ENCODE data around the gene ANKRD37. TPM values are rescaled to one million over a fixed set of nuclear protein-coding genes. Genes with fewer than 3 reads are reported as not detected.

ANKRD37 gene
- total RNA-seq, 1 donor from 2014 or later, result 6.1 TPM

DNA sequence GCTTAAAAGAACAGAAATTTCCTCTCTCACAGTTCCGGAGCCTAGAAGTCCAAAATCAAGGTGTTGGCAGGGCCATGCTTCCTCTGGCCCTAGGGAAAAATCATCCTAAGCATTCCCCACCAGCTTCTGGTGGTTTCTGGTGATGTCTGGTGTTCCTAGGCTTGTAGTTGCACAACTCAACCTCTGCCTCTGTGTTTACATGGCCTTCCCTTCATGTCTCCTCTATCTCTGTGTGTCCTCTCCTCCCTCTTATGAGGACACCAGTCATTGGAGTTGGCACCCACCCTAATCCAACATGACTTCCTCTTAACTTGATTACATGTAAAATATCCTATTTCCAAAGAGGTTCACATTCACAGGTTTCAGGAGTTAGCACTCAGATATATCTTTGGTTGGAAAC is 16.3 kb upstream of the ANKRD37 start:
- Histone ChIP-seq H3K4me1 (ENCODE audit: insufficient read depth, low read length) (no peaks in the 10 kb centered on the region), H3K79me2 (ENCODE audit: insufficient read depth, low read length) (no peaks in the 10 kb centered on the region), H3K36me3 (ENCODE audit: insufficient read depth, low read length) (no peaks in the 10 kb centered on the region), H3K9ac (ENCODE audit: low read length) (no peak overlapping the region), H3K9me3 (ENCODE audit: insufficient read depth, low read depth, low read length) (no peaks in the 10 kb centered on the region), H2AFZ (ENCODE audit: low read depth, low read length) (no peak overlapping the region), H3K4me2 (ENCODE audit: low read length) (no peak overlapping the region), H4K20me1 (ENCODE audit: insufficient read depth, low read length) (no peaks in the 10 kb centered on the region), H3K27me3 (ENCODE audit: insufficient read depth, low read length) (no peaks in the 10 kb centered on the region), H3K4me3 (ENCODE audit: insufficient read depth, low read depth, low read length) (no peak overlapping the region), H3K27ac (ENCODE audit: low read depth, low read length) (no peak overlapping the region)
- H3K9me3 Mint-ChIP-seq (ENCODE audit: unreplicated experiment), result peaks cover 3% of the 10 kb centered on the region
- no peaks in the 10 kb centered on the region for H3K27me3 Mint-ChIP-seq (ENCODE audit: low read depth, unreplicated experiment)
- no peak overlapping the region for H3K27ac Mint-ChIP-seq (ENCODE audit: unreplicated experiment)
- FAIRE-seq (no peak), DNase-seq (ENCODE audit: low read depth) (no peak)
- TF ChIP-seq, protein P1, sequence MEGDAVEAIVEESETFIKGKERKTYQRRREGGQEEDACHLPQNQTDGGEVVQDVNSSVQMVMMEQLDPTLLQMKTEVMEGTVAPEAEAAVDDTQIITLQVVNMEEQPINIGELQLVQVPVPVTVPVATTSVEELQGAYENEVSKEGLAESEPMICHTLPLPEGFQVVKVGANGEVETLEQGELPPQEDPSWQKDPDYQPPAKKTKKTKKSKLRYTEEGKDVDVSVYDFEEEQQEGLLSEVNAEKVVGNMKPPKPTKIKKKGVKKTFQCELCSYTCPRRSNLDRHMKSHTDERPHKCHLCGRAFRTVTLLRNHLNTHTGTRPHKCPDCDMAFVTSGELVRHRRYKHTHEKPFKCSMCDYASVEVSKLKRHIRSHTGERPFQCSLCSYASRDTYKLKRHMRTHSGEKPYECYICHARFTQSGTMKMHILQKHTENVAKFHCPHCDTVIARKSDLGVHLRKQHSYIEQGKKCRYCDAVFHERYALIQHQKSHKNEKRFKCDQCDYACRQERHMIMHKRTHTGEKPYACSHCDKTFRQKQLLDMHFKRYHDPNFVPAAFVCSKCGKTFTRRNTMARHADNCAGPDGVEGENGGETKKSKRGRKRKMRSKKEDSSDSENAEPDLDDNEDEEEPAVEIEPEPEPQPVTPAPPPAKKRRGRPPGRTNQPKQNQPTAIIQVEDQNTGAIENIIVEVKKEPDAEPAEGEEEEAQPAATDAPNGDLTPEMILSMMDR (IDR thresholded peaks at IDR 0.05; ENCODE audit: insufficient read depth, low read depth, low read length), result no peak
- TF ChIP-seq EZH2 (IDR thresholded peaks at IDR 0.05; ENCODE audit: insufficient read depth, low read length), result no peak
- H3K4me3 Mint-ChIP-seq (ENCODE audit: unreplicated experiment), result no peak overlapping the region
- H3K4me1 Mint-ChIP-seq (ENCODE audit: low read depth, unreplicated experiment), result peaks cover 3% of the 10 kb centered on the region
- peaks cover 24% of the 10 kb centered on the region for H3K36me3 Mint-ChIP-seq (ENCODE audit: low read depth, unreplicated experiment)

DNA sequence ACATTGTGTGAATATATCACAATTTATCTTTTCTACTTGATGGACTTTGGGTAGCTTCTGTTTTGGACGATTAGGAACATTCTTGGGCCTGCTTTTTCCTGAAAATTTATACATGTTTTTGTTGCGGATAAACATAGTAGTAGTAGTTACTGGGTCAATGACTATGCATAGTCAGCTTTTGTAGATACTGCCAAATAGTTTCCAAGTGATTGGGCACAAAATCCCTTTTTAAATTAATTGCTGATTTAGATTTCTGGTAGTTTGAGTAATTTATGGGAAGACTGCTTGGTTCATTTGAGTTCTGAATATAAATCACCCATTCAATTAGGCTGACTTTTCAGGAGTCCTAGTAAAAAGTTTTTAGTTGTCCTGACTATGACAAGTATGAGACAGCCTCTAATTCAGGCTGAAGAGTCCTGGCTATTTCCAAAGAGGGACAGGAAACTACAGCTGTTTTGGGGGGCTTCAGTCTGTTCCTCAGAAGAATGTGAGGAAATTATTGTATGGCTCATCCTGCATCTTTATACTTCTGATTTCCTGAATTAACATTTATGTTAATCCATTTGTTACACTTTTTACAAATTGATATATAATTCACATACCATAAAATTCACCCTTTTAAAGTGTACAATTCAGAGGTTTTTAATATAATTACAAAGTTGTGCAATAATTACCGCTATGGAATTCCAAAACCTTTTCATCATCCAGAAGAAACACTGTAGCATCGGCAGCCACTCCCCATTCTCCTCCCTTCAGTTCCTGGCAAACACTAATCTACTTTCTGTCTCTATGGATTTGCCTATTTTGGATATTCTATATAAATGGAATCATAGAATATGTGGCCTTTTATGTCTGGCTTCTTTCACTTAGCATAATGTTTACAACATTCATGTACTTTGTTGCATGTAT is 15.1 kb upstream of the ANKRD37 start:
- Histone ChIP-seq H3K27ac (ENCODE audit: low read depth, low read length) (no peak overlapping the region), H3K4me2 (ENCODE audit: low read length) (no peak overlapping the region), H3K79me2 (ENCODE audit: insufficient read depth, low read length) (no peaks in the 10 kb centered on the region), H3K9me3 (ENCODE audit: insufficient read depth, low read depth, low read length) (no peaks in the 10 kb centered on the region), H3K4me3 (ENCODE audit: insufficient read depth, low read depth, low read length) (no peak overlapping the region), H3K4me1 (ENCODE audit: insufficient read depth, low read length) (no peaks in the 10 kb centered on the region), H3K9ac (ENCODE audit: low read length) (no peak overlapping the region), H2AFZ (ENCODE audit: low read depth, low read length) (no peak overlapping the region), H3K36me3 (ENCODE audit: insufficient read depth, low read length) (no peaks in the 10 kb centered on the region), H4K20me1 (ENCODE audit: insufficient read depth, low read length) (no peaks in the 10 kb centered on the region), H3K27me3 (ENCODE audit: insufficient read depth, low read length) (no peaks in the 10 kb centered on the region)
- Mint-ChIP-seq H3K9me3 (ENCODE audit: unreplicated experiment) (peaks cover 3% of the 10 kb centered on the region), H3K27me3 (ENCODE audit: low read depth, unreplicated experiment) (no peaks in the 10 kb centered on the region), H3K4me3 (ENCODE audit: unreplicated experiment) (no peak overlapping the region), H3K36me3 (ENCODE audit: low read depth, unreplicated experiment) (peaks cover 22% of the 10 kb centered on the region), H3K4me1 (ENCODE audit: low read depth, unreplicated experiment) (peaks cover 3% of the 10 kb centered on the region), H3K27ac (ENCODE audit: unreplicated experiment) (no peak overlapping the region)
- DNase-seq (ENCODE audit: low read depth) (peak; percentile 26), FAIRE-seq (no peak)
- no peak for TF ChIP-seq EZH2 (IDR thresholded peaks at IDR 0.05; ENCODE audit: insufficient read depth, low read length)
- TF ChIP-seq, protein P1 (IDR thresholded peaks at IDR 0.05; ENCODE audit: insufficient read depth, low read depth, low read length), result no peak

DNA sequence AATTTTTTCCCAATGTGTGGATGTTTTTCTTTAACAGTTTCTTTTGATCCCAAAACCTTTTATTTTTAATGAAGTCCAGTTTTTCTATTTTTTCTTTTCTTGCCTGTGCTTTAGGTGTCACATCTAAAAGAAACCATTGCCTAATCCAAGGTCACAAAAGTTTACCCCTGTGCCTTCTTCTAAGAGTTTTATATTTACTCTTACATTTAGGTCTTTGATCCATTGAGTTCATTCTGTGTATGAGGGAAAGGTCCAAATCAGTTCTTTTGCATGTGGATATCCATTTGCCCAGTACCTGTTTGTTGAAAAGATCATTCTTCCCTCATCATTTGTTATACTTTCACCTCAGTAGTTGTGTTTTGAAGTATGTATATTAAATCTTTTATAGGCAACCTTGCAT is 13.9 kb upstream of the ANKRD37 start:
- Histone ChIP-seq H2AFZ (ENCODE audit: low read depth, low read length) (no peak overlapping the region), H3K4me2 (ENCODE audit: low read length) (no peak overlapping the region), H3K27me3 (ENCODE audit: insufficient read depth, low read length) (no peaks in the 10 kb centered on the region), H4K20me1 (ENCODE audit: insufficient read depth, low read length) (no peaks in the 10 kb centered on the region), H3K4me1 (ENCODE audit: insufficient read depth, low read length) (no peaks in the 10 kb centered on the region), H3K27ac (ENCODE audit: low read depth, low read length) (no peak overlapping the region), H3K9ac (ENCODE audit: low read length) (no peak overlapping the region), H3K36me3 (ENCODE audit: insufficient read depth, low read length) (no peaks in the 10 kb centered on the region), H3K4me3 (ENCODE audit: insufficient read depth, low read depth, low read length) (no peak overlapping the region), H3K79me2 (ENCODE audit: insufficient read depth, low read length) (no peaks in the 10 kb centered on the region), H3K9me3 (ENCODE audit: insufficient read depth, low read depth, low read length) (no peaks in the 10 kb centered on the region)
- no peak for DNase-seq (ENCODE audit: low read depth)
- no peak for FAIRE-seq
- no peak overlapping the region for H3K4me3 Mint-ChIP-seq (ENCODE audit: unreplicated experiment)
- peaks cover 18% of the 10 kb centered on the region for H3K36me3 Mint-ChIP-seq (ENCODE audit: low read depth, unreplicated experiment)
- no peaks in the 10 kb centered on the region for H3K27me3 Mint-ChIP-seq (ENCODE audit: low read depth, unreplicated experiment)
- H3K27ac Mint-ChIP-seq (ENCODE audit: unreplicated experiment), result no peak overlapping the region
- H3K9me3 Mint-ChIP-seq (ENCODE audit: unreplicated experiment), result peaks cover 3% of the 10 kb centered on the region
- peaks cover 3% of the 10 kb centered on the region for H3K4me1 Mint-ChIP-seq (ENCODE audit: low read depth, unreplicated experiment)
- TF ChIP-seq, protein P1 (IDR thresholded peaks at IDR 0.05; ENCODE audit: insufficient read depth, low read depth, low read length), result no peak
- TF ChIP-seq EZH2 (IDR thresholded peaks at IDR 0.05; ENCODE audit: insufficient read depth, low read length), result no peak
